PFSK-1 (cell line): ENCODE data around the gene NT5DC2.

Experiments
- POLR2AphosphoS5 ChIP-seq: IDR thresholded peaks from 2 replicates; pipeline ENCODE4 v1.6.1; 2012; ENCODE audit warnings: low read depth, mild to moderate bottlenecking, control low read depth, low read length, moderate library complexity
- SIN3A ChIP-seq: IDR thresholded peaks from 2 replicates; pipeline ENCODE4 v1.6.1; 2012; ENCODE audit warnings: mild to moderate bottlenecking, low read length, moderate library complexity, borderline replicate concordance; ENCODE audit not compliant: insufficient read depth
- TAF1 ChIP-seq: IDR thresholded peaks from 2 replicates; pipeline ENCODE4 v1.6.1; 2012; ENCODE audit warnings: low read length, control low read depth, borderline replicate concordance; ENCODE audit not compliant: insufficient read depth

GRCh38 chr3:52513281-52513680 lies 20.4 kb downstream of the NT5DC2 start:
- no peak for TF ChIP-seq POLR2AphosphoS5
- no peak for TF ChIP-seq TAF1
- no peak for TF ChIP-seq SIN3A
